Activated CD4-positive, alpha-beta T cell treated with anti-CD3 and anti-CD28 coated beads, Interleukin-2, amount 50 U/mL, for 48 hours (primary cell): Measurements from ENCODE around the gene ADPRHL1.

Source experiments
- DNase-seq, 2 experiments: peaks; one replicate each; pipeline ENCODE4 v3.0.0-alpha.2; 2020

The ADPRHL1 gene

GRCh38 chr13:113452942-113453901 lies at the start of gene ADPRHL1:
Gene ADPRHL1, minus strand, starts transcription at chr13:113453488. Its CDS starts 51 bp downstream, at chr13:113453437.
- no peak for DNase-seq

- DNase-seq: no peak
Measured at GRCh38 chr13:113502686-113503085, 49.4 kb upstream of the ADPRHL1 start.

GRCh38 chr13:113500530-113501265 lies 47.4 kb upstream of the ADPRHL1 start:
- no peak for DNase-seq

- DNase-seq: no peak
Measured at GRCh38 chr13:113499936-113500335, 46.6 kb upstream of the ADPRHL1 start.

- DNase-seq: no peak
Measured at GRCh38 chr13:113498905-113499304, 45.6 kb upstream of the ADPRHL1 start.

- DNase-seq: no peak
Measured at GRCh38 chr13:113497217-113497616, 43.9 kb upstream of the ADPRHL1 start.

GRCh38 chr13:113495494-113496210 lies 42.4 kb upstream of the ADPRHL1 start:
- DNase-seq: no peak

- DNase-seq: no peak
Measured at GRCh38 chr13:113493315-113493951, 40.1 kb upstream of the ADPRHL1 start.

GRCh38 chr13:113491982-113492381 lies 38.7 kb upstream of the ADPRHL1 start:
- DNase-seq: no peak

GRCh38 chr13:113491418-113491883 lies 38.2 kb upstream of the ADPRHL1 start:
- no peak for DNase-seq

GRCh38 chr13:113490496-113491417 lies 37.5 kb upstream of the ADPRHL1 start, which contains the start of gene DCUN1D2:
Gene DCUN1D2, minus strand, starts transcription at chr13:113490711. Its CDS starts 42 bp downstream, at chr13:113490669.
- DNase-seq: peak; percentile 79 to 83

- peak; percentile 50 to 51 for DNase-seq
Measured at GRCh38 chr13:113489549-113490495, 36.5 kb upstream of the ADPRHL1 start.

GRCh38 chr13:113489171-113489548 lies 35.9 kb upstream of the ADPRHL1 start:
- no peak for DNase-seq

- no peak for DNase-seq
Measured at GRCh38 chr13:113488283-113488682, 35.0 kb upstream of the ADPRHL1 start.

- no peak for DNase-seq
Measured at GRCh38 chr13:113486698-113487097, 33.4 kb upstream of the ADPRHL1 start.

GRCh38 chr13:113485545-113485944 lies 32.3 kb upstream of the ADPRHL1 start:
- no peak for DNase-seq

- DNase-seq: no peak
Measured at GRCh38 chr13:113483504-113484293, 30.4 kb upstream of the ADPRHL1 start.

GRCh38 chr13:113483081-113483480 lies 29.8 kb upstream of the ADPRHL1 start:
- no peak for DNase-seq

GRCh38 chr13:113479179-113479578 lies 25.9 kb upstream of the ADPRHL1 start:
- DNase-seq: no peak
